Calu3 (cell line): ENCODE measurements around the gene DCDC2. TPM values are rescaled to one million over a fixed set of nuclear protein-coding genes. Genes with fewer than 3 reads are reported as not detected.

Experiments used
- BruUV-seq: library from RNA; stranded (reverse); fragments of 400-500 nt; replicated peaks from 2 replicates; lab custom pipeline; 2021; lab: Mats Ljungman, UMichigan
- CTCF ChIA-PET: fragments of 300-600 bp; sonication (Branson Sonifier 250); formaldehyde crosslinking; loops from one replicate; lab custom pipeline; 2022; ENCODE audit warnings: antibody characterized with exemption; lab: Charles Lee
- DNase-seq: peaks from one replicate; pipeline ENCODE4 v3.0.0; 2022
- H3K27ac Mint-ChIP-seq: one replicate; pipeline ENCODE4 v1.8.0; 2022; ENCODE audit warnings: mixed read lengths; ENCODE audit not compliant: unreplicated experiment
- H3K27me3 Mint-ChIP-seq: one replicate; pipeline ENCODE4 v1.8.0; 2022; ENCODE audit warnings: mixed read lengths; ENCODE audit not compliant: unreplicated experiment
- H3K36me3 Mint-ChIP-seq: one replicate; pipeline ENCODE4 v1.8.0; 2022; ENCODE audit warnings: mild to moderate bottlenecking, moderate library complexity, mixed read lengths; ENCODE audit not compliant: insufficient read depth, unreplicated experiment
- H3K4me1 Mint-ChIP-seq: one replicate; pipeline ENCODE4 v1.8.0; 2022; ENCODE audit warnings: mild to moderate bottlenecking, low read depth, mixed read lengths; ENCODE audit not compliant: unreplicated experiment
- H3K4me3 Mint-ChIP-seq: one replicate; pipeline ENCODE4 v1.8.0; 2022; ENCODE audit warnings: mild to moderate bottlenecking, low read depth, moderate library complexity, mixed read lengths; ENCODE audit not compliant: unreplicated experiment
- H3K9me3 Mint-ChIP-seq: one replicate; pipeline ENCODE4 v1.8.0; 2022; ENCODE audit warnings: low read depth, mixed read lengths; ENCODE audit not compliant: unreplicated experiment
- intact Hi-C: fragments of 100-400 bp; cut with micrococcal nuclease; formaldehyde crosslinking; loops from one replicate; pipeline ENCODE4 v1.10.0; 2022; ENCODE audit not compliant: unreplicated experiment
- total RNA-seq: library from RNA; stranded (reverse); gene quantifications from 2 replicates; pipeline ENCODE4 v1.2.3, GENCODE V29; 2022
- TF ChIP-seq, protein P1 (sequence below): fragments of 200-600 bp; IDR thresholded peaks from one replicate; pipeline ENCODE4 v1.8.0; 2022; ENCODE audit warnings: antibody characterized with exemption; ENCODE audit not compliant: unreplicated experiment

Gene DCDC2
- total RNA-seq, 1 experiment from 2014 or later: 91.8 TPM

DNA sequence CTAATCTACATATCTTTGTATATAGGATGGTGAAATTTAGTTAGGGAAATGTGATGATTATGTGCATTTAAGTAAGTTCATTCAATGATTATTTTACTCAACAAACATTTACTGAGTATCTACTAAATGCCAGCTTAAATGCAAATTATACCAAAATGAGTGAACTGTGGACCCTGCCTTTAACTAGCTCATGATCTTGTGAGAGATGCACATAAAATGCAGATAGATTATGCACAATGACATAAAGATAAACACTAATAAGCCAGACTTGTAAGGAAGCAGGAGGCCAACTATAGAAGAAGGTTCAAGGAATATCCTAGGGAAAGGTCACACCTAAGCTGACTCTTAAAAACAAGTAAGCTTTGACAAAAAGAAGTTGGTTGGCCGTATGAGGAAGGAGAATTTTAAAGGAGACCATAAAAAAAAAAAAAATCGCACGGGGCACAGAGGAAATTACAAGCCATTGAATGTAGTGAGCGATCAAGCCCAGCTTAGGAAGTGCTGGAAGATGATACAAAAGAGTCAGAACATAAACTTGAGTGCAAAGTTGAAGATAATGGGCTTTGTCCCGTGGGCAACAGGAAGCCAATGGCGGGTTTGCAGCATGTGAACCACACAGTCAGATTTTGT is 123.9 kb downstream of the DCDC2 start:
- BruUV-seq: no TSS peak
- intact Hi-C loops: no loop called here
- Mint-ChIP-seq H3K4me3 (no peak overlapping the region), H3K36me3 (peaks cover 35% of the 10 kb centered on the region), H3K27ac (no peak overlapping the region), H3K4me1 (peaks cover 28% of the 10 kb centered on the region), H3K27me3 (no peaks in the 10 kb centered on the region), H3K9me3 (peaks cover 3% of the 10 kb centered on the region)
- DNase-seq: no peak
- CTCF ChIA-PET: interaction anchor here (0.7 kb wide), 1 partner anchor 371 kb away, joined by 3 read pairs; no protein-coding TSS in a partner anchor
- TF ChIP-seq, protein P1, sequence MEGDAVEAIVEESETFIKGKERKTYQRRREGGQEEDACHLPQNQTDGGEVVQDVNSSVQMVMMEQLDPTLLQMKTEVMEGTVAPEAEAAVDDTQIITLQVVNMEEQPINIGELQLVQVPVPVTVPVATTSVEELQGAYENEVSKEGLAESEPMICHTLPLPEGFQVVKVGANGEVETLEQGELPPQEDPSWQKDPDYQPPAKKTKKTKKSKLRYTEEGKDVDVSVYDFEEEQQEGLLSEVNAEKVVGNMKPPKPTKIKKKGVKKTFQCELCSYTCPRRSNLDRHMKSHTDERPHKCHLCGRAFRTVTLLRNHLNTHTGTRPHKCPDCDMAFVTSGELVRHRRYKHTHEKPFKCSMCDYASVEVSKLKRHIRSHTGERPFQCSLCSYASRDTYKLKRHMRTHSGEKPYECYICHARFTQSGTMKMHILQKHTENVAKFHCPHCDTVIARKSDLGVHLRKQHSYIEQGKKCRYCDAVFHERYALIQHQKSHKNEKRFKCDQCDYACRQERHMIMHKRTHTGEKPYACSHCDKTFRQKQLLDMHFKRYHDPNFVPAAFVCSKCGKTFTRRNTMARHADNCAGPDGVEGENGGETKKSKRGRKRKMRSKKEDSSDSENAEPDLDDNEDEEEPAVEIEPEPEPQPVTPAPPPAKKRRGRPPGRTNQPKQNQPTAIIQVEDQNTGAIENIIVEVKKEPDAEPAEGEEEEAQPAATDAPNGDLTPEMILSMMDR: no peak

DNA sequence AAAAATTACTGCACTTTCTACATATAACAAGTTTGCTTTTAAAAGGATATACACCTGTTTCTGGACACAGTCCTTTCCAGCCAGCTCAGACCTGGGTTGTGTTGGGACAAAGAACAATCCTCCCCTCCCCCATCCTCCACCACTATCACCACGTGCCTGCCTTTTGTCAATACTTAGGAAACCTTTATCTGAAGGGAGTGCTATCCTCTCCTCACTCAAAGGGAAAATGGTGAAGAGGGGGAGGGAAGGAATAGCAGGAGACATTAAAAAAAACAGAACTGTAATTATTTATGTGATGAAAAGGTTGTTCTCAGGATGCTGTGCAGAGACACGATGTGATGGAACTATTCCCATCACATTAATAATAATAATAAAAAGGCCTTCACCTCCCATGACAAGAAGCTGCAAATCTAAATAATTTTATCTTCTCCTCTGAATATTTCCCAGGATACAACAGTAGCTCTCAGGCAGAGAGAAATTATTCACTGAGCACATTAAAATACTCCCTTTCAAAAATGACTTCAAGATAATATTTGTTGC is 126.4 kb downstream of the DCDC2 start:
- Mint-ChIP-seq H3K4me3 (no peak overlapping the region), H3K9me3 (no peaks in the 10 kb centered on the region), H3K4me1 (peaks cover 46% of the 10 kb centered on the region), H3K36me3 (peaks cover 16% of the 10 kb centered on the region), H3K27ac (no peak overlapping the region), H3K27me3 (no peaks in the 10 kb centered on the region)
- CTCF ChIA-PET: no interaction called here
- no TSS peak for BruUV-seq
- DNase-seq: no peak
- TF ChIP-seq, protein P1: no peak
- intact Hi-C loops: no loop called here

DNA sequence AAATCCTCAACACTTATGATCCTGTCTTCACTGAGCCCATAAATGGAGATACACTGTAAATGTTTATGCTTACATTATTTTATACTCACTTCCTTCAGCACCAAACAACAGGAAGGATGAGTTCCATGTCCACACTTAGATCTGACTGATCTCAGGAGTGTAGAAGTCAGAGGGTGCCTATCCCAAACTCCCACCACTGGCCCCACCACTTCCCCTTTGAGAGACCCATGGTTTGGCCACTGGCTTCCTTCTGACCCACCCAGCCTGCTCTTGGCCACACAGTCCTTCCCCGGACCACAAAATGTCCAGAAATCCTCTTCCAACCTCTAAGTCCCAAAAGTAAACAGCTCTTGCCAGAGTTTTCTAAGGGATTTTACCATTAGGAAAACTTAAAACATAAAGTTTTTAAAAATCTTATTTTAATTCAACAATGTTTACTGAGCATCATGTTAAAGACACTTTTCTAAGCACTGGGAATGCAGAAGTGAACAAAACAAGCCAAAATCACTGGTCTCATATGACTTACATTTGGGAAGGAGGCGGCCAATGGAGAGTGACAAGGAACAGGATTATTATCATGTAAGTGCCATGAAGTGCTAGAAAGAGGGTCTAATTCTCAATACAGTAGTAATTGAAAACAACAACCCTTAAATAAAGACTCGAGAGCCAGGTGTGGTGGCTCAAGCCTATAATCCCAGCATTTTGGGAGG is 128.0 kb downstream of the DCDC2 start:
- CTCF ChIA-PET: no interaction called here
- H3K27me3 Mint-ChIP-seq: no peaks in the 10 kb centered on the region
- peaks cover 7% of the 10 kb centered on the region for H3K36me3 Mint-ChIP-seq
- H3K4me3 Mint-ChIP-seq: no peak overlapping the region
- DNase-seq: no peak
- TF ChIP-seq, protein P1: no peak
- intact Hi-C loops: no loop called here
- no peaks in the 10 kb centered on the region for H3K9me3 Mint-ChIP-seq
- peaks cover 48% of the 10 kb centered on the region for H3K4me1 Mint-ChIP-seq
- BruUV-seq: no TSS peak
- H3K27ac Mint-ChIP-seq: no peak overlapping the region

DNA sequence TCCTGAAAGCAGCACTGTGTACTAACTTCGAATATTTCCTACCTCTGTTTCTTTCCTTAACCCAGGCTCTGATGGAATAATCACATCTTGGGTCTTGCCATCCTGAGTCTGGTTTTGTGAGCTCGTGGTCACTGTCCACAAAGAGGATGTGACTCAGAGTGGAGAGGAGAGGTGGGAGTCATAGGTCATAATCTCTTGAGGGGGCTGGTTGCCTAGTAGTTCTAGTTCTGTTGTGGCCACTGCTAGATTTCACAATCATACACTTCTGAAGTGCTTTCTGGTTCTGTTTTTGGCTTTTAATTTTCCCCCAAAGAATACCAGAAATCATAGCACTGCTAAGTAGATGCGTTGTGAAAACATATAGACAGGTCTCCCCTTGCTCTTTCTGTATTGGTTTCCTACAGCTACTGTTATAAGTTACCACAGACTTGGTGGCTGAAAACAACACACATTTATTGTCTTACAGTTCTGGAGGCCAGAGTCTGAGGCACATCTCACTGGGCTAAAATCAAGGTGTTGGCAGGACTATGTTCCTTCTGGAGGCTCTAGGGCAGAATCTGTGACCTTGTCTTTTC is 129.1 kb downstream of the DCDC2 start:
- Mint-ChIP-seq H3K27ac (no peak overlapping the region), H3K9me3 (no peaks in the 10 kb centered on the region), H3K4me1 (peaks cover 47% of the 10 kb centered on the region), H3K36me3 (peaks cover 4% of the 10 kb centered on the region), H3K4me3 (no peak overlapping the region), H3K27me3 (no peaks in the 10 kb centered on the region)
- CTCF ChIA-PET: interaction anchor here (1.1 kb wide), 1 partner anchor 12 kb away, joined by 3 read pairs; no protein-coding TSS in a partner anchor
- BruUV-seq: no TSS peak
- TF ChIP-seq, protein P1: no peak
- DNase-seq: no peak
- intact Hi-C loops: no loop called here
